Activated CD4-positive, alpha-beta T cell treated with anti-CD3 and anti-CD28 coated beads for 48 hours (primary cell): ENCODE results near the gene MORC1.
A peak's percentile ranks its signal among the peaks of the same experiment; 100 is the strongest.
"Not testable (repeated sequence)": the region's sequence is repeated elsewhere in the genome, so short reads cannot be mapped to it uniquely, and the experiment has no call there.

Source experiments
- DNase-seq: peaks from one replicate; pipeline ENCODE4 v3.0.0-alpha.2; 2020

The MORC1 gene

GRCh38 chr3:109117939-109118338 lies at the start of gene MORC1:
MORC1 (minus strand) TSS chr3:109118134; CDS start chr3:109118059, 75 bp downstream.
- DNase-seq, result no peak

- no peak for DNase-seq
Measured at GRCh38 chr3:109165905-109166304, 48.0 kb upstream of the MORC1 start.

- DNase-seq, result no peak
Measured at GRCh38 chr3:109161487-109162123, 43.7 kb upstream of the MORC1 start.

GRCh38 chr3:109155828-109156227 lies 37.9 kb upstream of the MORC1 start:
- no peak for DNase-seq

- DNase-seq, result no peak
Measured at GRCh38 chr3:109154979-109155378, 37.0 kb upstream of the MORC1 start.

- DNase-seq, result no peak
Measured at GRCh38 chr3:109152320-109152719, 34.4 kb upstream of the MORC1 start.

GRCh38 chr3:109149078-109149477 lies 31.1 kb upstream of the MORC1 start:
- no peak for DNase-seq

GRCh38 chr3:109143646-109144045 lies 25.7 kb upstream of the MORC1 start:
- no peak for DNase-seq

- no peak for DNase-seq
Measured at GRCh38 chr3:109140318-109140717, 22.4 kb upstream of the MORC1 start.

- no peak for DNase-seq
Measured at GRCh38 chr3:109137761-109138160, 19.8 kb upstream of the MORC1 start.

GRCh38 chr3:109136523-109136922 lies 18.6 kb upstream of the MORC1 start, which contains the start of gene C3orf85:
C3orf85 (plus strand) TSS chr3:109136719; CDS start chr3:109136848, 129 bp downstream.
- no peak for DNase-seq

- DNase-seq, result not testable (repeated sequence)
Measured at GRCh38 chr3:109133474-109133816, 15.5 kb upstream of the MORC1 start.

- DNase-seq, result no peak
Measured at GRCh38 chr3:109132801-109133473, 15.0 kb upstream of the MORC1 start.

GRCh38 chr3:109131276-109131675 lies 13.3 kb upstream of the MORC1 start:
- DNase-seq, result no peak

- no peak for DNase-seq
Measured at GRCh38 chr3:109127553-109127952, 9.6 kb upstream of the MORC1 start.

GRCh38 chr3:109125902-109126301 lies 8.0 kb upstream of the MORC1 start:
- DNase-seq, result no peak

- no peak for DNase-seq
Measured at GRCh38 chr3:109122690-109123089, 4.8 kb upstream of the MORC1 start.

- DNase-seq, result no peak
Measured at GRCh38 chr3:109118584-109118983, 650 bp upstream of the MORC1 start.

- no peak for DNase-seq
Measured at GRCh38 chr3:109116031-109116430, 1.9 kb downstream of the MORC1 start.

GRCh38 chr3:109115451-109115850 lies 2.5 kb downstream of the MORC1 start:
- DNase-seq, result no peak

GRCh38 chr3:109114746-109115145 lies 3.2 kb downstream of the MORC1 start:
- DNase-seq, result no peak

GRCh38 chr3:109112946-109113760 lies 4.8 kb downstream of the MORC1 start:
- DNase-seq, result no peak

GRCh38 chr3:109109574-109109973 lies 8.4 kb downstream of the MORC1 start:
- no peak for DNase-seq

GRCh38 chr3:109098079-109098644 lies 19.8 kb downstream of the MORC1 start:
- peak; percentile 6 for DNase-seq
